ENCODE measurements around the gene EYA2.

EYA2 gene

GRCh38 chr20:46851746-46852145 lies 42.9 kb upstream of the EYA2 start:
- Histone ChIP-seq H3F3A (ENCODE audit: low read depth) (no peaks in the 10 kb centered on the region), H3K27me3 (ENCODE audit: insufficient read depth, low read length, poor library complexity, severe bottlenecking) (no peaks in the 10 kb centered on the region), H3K36me3 (ENCODE audit: insufficient read depth, low read length) (no peaks in the 10 kb centered on the region), H3K9ac (ENCODE audit: low read depth, low read length, poor library complexity, severe bottlenecking) (no peak overlapping the region), H3K9me2 (replicated peaks; ENCODE audit: low read depth, low read length) (no peaks in the 10 kb centered on the region), H2AFZ (ENCODE audit: low read length) (no peak overlapping the region), H3K4me1 (ENCODE audit: insufficient read depth, low read length, poor library complexity, severe bottlenecking) (no peaks in the 10 kb centered on the region), H4K20me1 (ENCODE audit: insufficient read depth, low read length, poor library complexity, severe bottlenecking) (no peaks in the 10 kb centered on the region), H3K9me3 (ENCODE audit: insufficient read depth, low read depth, low read length) (no peaks in the 10 kb centered on the region), H3K79me2 (ENCODE audit: insufficient read depth, low read length) (no peaks in the 10 kb centered on the region), H3K4me2 (ENCODE audit: low read depth, low read length, poor library complexity, severe bottlenecking) (no peak overlapping the region), H3K4me3 (ENCODE audit: low read length, poor library complexity, severe bottlenecking) (no peak overlapping the region)
- no peak for TF ChIP-seq CTCF (conservative IDR thresholded peaks at IDR 0.05; ENCODE audit: low read length)
- TF ChIP-seq EZH2phosphoT487 (IDR thresholded peaks at IDR 0.05; ENCODE audit: borderline replicate concordance): no peak

GRCh38 chr20:46852313-46852712 lies 42.3 kb upstream of the EYA2 start:
- H3K9me3 ChIP-seq (ENCODE audit: insufficient read depth, low read depth, low read length): no peaks in the 10 kb centered on the region
- no peaks in the 10 kb centered on the region for H4K20me1 ChIP-seq (ENCODE audit: insufficient read depth, low read length, poor library complexity, severe bottlenecking)
- no peak overlapping the region for H3K9ac ChIP-seq (ENCODE audit: low read depth, low read length, poor library complexity, severe bottlenecking)
- H3K4me3 ChIP-seq (ENCODE audit: low read length, poor library complexity, severe bottlenecking): no peak overlapping the region
- H3F3A ChIP-seq (ENCODE audit: low read depth): no peaks in the 10 kb centered on the region
- H3K9me2 ChIP-seq (replicated peaks; ENCODE audit: low read depth, low read length): no peaks in the 10 kb centered on the region
- H3K4me1 ChIP-seq (ENCODE audit: insufficient read depth, low read length, poor library complexity, severe bottlenecking): no peaks in the 10 kb centered on the region
- TF ChIP-seq EZH2phosphoT487 (IDR thresholded peaks at IDR 0.05; ENCODE audit: borderline replicate concordance): no peak
- no peak for TF ChIP-seq CTCF (conservative IDR thresholded peaks at IDR 0.05; ENCODE audit: low read length)
- no peaks in the 10 kb centered on the region for H3K79me2 ChIP-seq (ENCODE audit: insufficient read depth, low read length)
- H3K27me3 ChIP-seq (ENCODE audit: insufficient read depth, low read length, poor library complexity, severe bottlenecking): no peaks in the 10 kb centered on the region
- no peaks in the 10 kb centered on the region for H3K36me3 ChIP-seq (ENCODE audit: insufficient read depth, low read length)
- no peak overlapping the region for H3K4me2 ChIP-seq (ENCODE audit: low read depth, low read length, poor library complexity, severe bottlenecking)
- H2AFZ ChIP-seq (ENCODE audit: low read length): no peak overlapping the region

GRCh38 chr20:46853926-46854325 lies 40.7 kb upstream of the EYA2 start:
- Histone ChIP-seq H3K27me3 (ENCODE audit: insufficient read depth, low read length, poor library complexity, severe bottlenecking) (no peaks in the 10 kb centered on the region), H3K9me2 (replicated peaks; ENCODE audit: low read depth, low read length) (no peaks in the 10 kb centered on the region), H4K20me1 (ENCODE audit: insufficient read depth, low read length, poor library complexity, severe bottlenecking) (no peaks in the 10 kb centered on the region), H3K9me3 (ENCODE audit: insufficient read depth, low read depth, low read length) (no peaks in the 10 kb centered on the region), H3K4me3 (ENCODE audit: low read length, poor library complexity, severe bottlenecking) (no peak overlapping the region), H3F3A (ENCODE audit: low read depth) (no peaks in the 10 kb centered on the region), H3K36me3 (ENCODE audit: insufficient read depth, low read length) (no peaks in the 10 kb centered on the region), H3K4me2 (ENCODE audit: low read depth, low read length, poor library complexity, severe bottlenecking) (no peak overlapping the region), H3K4me1 (ENCODE audit: insufficient read depth, low read length, poor library complexity, severe bottlenecking) (no peaks in the 10 kb centered on the region), H2AFZ (ENCODE audit: low read length) (no peak overlapping the region), H3K79me2 (ENCODE audit: insufficient read depth, low read length) (no peaks in the 10 kb centered on the region), H3K9ac (ENCODE audit: low read depth, low read length, poor library complexity, severe bottlenecking) (no peak overlapping the region)
- TF ChIP-seq EZH2phosphoT487 (IDR thresholded peaks at IDR 0.05; ENCODE audit: borderline replicate concordance): no peak
- TF ChIP-seq CTCF (conservative IDR thresholded peaks at IDR 0.05; ENCODE audit: low read length): no peak

Data from Loucy (cell line).